Ureter (tissue), 1 donor: ENCODE measurements around the gene FNBP1. TPM values are rescaled to one million over a fixed set of nuclear protein-coding genes. Genes with fewer than 3 reads are reported as not detected.
"Not testable (repeated sequence)": the region's sequence is repeated elsewhere in the genome, so short reads cannot be mapped to it uniquely, and the experiment has no call there.

ENCODE experiments used
- DNase-seq: peaks from one replicate; pipeline ENCODE4 v3.0.0-alpha.2; 2020; ENCODE audit warnings: low spot score
- total RNA-seq: library from RNA; stranded (reverse); gene quantifications from one replicate; pipeline ENCODE4 v1.2.4, GENCODE V29; 2023
- donor health status: DM: yes; HTN: yes; CAD: no.

FNBP1 gene
- total RNA-seq, 1 donor from 2014 or later = 71.7 TPM

DNA sequence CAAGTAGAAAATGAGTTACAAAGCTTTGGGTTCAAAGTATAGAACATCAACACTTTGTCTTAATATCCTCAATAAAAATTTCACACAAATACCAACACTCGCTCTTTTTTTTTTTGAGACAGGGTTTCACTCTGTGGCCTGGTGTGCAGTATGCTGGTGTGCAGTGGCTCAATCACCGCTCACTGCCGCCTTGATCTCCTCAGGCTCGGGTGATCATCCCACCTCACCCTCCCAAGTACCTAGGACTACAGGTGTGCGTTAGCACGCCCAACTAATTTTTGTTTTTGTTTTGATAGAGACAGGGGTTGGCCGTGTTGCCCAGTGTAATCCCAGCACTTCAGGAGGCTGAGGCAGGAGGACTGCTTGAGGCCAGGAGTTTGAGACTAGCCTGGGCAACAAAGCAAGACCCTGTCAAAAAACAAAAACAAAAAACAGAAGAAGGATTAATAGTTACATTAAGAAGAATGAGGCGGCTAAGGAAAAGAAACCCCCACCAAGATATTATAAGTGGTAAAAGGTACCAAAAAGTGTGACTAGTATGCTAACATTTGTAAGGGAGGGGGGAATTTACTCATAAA is 20.3 kb downstream of the FNBP1 start:
- DNase-seq = no peak

DNA sequence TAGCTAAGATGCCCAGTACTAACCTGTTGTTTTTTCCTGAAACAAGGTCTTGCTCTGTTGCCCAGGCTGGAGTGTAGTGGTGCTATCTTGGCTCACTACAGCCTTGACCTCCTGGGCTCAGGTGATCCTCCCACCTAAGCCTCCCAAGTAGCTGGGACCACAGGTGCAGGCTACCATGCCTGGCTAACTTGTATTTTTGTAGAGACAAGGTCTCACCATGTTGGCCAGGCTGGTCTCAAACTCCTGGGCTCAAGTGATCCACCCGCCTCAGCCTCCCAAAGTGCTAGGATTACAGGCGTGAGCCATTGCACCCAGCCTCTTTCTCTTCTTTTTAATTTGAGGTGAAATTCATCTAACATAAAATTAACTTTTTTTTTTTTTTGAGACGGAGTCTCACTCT is 21.1 kb downstream of the FNBP1 start:
- not testable (repeated sequence) for DNase-seq

DNA sequence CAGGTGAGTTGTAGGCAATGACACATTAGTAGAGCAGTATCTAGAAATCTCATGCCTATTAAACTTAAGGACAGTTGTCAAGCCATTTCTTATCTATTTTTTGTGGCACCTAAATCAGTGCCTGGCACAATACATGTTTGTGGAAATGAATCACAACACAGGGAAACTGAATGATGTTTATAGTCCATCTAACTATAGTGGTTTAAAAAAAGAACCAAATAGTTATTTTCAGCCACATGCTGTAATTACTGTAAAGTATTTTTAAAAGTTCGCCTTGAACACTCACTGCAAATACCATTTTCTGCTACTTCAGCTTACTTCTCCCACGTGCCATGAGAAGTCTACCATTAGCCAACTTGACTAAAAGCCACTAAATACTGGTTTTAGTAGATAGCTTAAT is 21.9 kb downstream of the FNBP1 start:
- DNase-seq = no peak

DNA sequence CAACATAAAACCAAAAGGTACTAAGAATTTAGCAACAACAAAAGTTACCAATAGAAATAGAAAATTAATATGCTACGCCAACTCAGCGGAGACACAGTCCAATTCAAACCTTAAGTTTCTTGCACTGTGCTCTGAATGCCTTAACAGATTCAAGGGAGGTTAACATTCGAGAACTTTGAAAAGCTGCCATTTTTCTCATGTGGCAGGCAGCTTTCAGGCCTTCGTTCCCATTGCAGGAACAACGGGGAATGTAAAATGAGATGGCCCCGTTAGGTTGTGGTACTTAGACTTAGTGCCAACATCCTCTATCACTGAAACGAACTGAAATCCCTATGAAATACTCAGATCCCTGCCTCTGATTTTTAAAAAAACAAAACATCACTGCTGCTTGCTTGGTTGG is 22.4 kb downstream of the FNBP1 start:
- DNase-seq = no peak

DNA sequence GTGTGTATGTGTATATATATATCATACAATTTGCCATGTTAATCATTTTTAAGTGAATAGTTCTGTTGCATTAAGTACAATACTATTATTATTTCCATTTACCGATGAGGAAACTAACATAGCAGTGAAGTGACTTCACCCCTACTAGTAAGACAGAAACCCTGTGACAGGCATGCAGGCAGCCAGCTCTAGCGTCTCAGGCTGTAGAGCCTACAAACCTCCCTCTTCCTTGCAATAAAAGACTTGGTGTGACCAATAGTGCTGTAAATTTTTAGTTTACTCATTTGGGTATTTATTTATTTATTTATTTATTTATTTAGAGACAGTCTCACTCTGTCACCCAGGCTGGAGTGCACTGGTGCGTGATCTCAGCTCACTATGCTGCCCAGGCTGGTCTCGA is 24.7 kb downstream of the FNBP1 start:
- no peak for DNase-seq

DNA sequence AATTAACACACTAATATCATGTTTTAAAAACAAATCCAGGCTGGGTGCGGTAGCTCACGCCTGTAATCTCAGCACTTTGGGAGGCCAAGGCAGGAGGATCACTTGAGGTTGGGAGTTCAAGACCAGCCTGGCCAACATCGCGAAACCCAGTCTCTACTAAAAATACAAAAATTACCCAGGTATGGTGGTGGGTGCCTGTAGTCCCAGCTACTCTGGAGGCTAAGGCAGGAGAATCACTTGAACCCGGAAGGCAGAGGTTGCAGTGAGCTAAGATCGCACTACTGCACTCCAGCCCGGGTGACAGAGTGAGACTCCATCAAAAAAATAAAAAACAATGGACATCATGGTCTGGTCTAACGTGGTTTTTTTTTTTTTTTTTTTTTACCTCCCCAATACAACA is 25.5 kb downstream of the FNBP1 start:
- not testable (repeated sequence) for DNase-seq

DNA sequence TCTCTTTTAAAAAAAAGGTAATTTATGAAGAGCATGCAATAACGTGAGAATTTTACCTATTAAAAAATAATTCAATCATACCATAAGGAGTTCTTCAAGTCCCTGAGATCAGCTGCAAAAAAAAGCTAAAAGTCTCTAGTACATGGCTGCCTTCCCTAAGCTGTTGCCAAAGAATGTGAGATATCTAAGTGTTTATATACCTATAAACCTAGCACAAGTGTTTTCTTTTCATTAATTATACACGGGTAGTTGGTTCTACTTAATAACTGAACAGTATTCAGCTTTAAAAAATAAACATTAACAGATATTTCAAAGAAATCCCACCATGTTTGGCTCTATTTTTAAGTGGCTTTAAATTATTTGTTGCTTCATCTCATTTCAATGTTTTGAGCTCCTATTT is 25.9 kb downstream of the FNBP1 start:
- DNase-seq = no peak

DNA sequence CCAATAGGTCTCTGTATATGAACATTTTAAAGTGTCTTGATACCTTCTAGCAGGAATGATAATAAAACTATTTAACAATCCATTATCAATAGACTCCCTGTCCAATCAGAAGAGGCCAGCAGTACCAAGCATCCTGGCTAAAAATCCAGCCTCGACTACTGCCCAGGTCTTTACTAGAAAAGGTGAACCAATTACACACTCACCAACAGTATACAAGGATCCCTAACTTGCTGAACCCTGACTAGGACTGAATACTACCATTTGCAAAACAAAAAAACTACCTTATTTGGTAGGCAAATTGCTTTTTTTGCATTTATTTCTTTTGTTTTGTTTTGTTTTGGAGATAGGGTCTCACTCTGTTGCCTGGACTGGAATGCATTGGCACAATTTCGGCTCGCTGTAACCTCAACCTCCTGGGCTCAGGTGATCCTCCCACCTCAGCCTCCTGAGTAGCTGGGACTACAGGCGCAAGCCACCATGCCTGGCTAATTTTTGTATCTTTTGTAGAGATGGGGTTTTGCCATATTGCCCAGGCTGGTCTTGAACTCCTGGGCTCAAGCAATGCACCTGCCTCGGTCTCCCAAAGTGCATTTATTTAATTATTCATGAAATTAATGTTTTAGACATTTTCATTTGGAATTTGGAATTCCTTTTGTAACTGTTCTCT is 27.5 kb downstream of the FNBP1 start:
- DNase-seq = no peak

DNA sequence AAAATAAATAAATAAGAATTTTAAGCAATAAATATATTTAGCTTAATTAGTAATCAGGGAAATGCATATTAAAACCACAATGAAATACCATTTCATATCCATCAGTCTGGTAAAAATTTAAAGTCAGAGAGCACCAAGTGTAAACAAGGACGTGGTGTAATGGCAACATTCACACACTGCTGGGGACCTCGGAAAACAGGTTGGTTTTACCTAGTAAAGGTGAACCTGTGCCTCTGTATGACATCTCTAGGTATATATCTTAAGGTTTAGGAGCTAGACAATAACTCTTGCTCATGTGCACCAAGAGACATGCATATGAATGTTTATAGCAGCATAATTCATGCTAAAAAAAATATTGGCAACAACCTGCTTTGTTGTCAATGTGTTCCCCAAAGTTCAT is 29.7 kb downstream of the FNBP1 start:
- DNase-seq = no peak

DNA sequence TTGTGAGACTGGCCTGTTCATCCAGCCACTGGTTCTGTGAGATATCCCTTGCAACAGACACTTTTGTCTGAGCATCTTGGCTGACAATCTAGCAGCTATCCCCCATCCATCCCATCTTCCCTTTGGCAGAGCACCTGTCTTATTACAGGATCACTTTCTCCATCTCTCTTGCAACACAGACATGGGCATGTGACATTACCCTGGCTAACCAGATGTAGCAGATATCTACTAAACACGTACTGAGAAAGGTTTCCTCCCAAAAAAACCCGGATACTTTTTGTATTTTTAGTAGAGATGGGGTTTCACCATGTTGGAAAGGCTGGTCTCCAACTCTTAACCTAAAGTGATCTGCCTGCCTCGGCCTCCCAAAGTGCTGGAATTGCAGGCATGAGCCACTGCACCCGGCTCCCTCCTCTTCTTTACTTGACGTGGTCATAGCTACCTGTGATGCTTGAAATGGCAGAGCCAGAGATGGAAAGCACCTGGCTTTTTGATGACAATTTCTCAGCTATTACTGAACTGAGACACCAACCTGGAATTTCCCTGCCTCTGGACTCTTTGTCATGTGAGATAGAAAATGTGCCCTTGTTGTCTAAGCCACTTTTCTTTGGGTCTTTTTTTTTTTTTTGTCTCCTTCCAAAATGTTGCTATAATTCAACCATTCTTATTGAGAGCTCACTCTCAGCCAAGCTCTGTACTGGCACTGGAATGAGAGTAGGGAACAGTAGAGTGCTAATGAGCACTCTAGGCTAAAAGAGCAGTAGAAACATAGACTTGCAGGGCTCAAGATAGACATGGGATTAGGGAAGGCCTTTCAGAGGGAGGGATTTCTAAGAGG is 32.6 kb downstream of the FNBP1 start:
- DNase-seq = no peak

DNA sequence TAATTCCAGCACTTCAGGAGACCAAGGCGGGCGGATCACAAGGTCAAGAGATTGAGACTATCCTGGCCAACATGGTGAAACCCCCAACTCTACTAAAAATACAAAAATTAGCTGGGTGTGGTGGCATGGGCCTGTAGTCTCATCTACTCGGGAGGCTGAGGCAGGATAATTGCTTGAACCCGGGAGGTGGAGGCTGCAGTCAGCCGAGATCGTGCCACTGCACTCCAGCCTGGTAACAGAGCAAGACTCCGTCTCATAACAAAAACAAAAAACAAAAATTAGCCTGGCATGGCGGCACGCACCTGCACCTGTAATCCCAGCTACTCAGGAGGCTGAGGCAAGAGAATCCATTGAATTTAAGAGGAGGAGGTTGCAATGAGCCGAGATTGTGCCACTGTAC is 33.4 kb downstream of the FNBP1 start:
- DNase-seq = not testable (repeated sequence)

DNA sequence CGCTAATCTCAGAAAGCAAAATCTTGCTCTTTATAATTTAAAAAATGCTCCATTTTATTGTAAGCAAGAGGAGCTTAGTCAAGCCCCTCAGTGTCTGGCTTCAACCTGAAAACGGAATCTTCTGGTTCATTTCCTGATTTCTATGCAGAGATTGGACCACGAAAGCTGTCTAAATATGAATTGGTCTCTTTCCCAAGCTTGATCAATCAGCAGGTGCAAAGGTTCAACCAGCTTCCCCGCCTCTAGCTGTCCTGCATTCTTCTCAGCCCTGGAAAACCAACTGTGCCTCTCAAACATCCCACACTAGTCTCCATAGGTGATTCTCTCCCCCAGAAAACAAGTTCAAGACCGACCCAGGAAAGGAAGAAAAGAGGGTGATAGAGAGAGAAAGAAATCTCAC is 34.5 kb downstream of the FNBP1 start:
- no peak for DNase-seq

DNA sequence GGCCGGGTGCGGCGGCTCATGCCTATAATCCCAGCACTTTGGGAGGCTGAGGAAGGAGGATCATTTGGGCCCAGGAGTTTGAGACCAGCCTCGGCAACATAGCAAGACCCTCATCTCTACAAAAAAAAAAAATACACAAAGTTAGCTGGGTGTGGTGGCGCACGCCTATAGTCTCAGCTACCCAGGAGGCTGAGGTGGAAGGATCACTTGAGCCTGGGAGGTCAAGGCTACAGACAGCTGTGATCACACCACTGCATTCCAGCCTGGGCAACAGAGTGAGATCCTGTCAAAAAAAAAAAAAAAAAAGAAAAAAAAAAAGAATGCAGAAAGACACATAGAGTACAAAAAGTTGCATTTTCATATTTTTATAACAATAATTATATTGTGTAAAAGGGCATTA is 36.0 kb downstream of the FNBP1 start:
- not testable (repeated sequence) for DNase-seq

DNA sequence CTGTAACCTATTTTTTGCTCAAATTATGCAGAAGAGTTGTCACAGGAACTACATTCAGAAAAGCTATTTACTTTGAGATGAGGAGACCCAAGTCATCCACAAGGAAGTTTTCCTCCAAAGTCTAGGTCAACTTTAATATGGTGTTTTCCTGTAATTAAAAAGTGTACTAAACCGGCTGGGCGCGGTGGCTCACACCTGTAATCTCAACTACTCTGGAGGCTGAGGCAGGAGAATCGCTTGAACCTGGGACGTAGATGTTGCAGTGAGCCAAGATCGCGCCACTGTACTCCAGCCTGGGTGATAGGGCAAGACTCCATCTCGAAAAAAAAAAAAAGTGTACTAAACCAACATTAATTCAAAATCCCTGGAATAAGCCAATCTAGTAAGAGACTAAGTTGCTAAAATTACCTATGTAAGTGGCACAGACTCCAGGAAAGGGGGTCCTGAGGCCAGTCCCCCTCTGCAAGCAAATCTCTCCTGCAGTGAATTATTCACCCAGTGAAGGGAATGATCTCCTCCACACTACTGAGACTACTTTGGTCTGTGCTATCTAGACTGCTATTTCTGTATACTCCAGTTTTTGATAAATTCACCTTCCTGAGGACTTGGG is 38.9 kb downstream of the FNBP1 start:
- no peak for DNase-seq

DNA sequence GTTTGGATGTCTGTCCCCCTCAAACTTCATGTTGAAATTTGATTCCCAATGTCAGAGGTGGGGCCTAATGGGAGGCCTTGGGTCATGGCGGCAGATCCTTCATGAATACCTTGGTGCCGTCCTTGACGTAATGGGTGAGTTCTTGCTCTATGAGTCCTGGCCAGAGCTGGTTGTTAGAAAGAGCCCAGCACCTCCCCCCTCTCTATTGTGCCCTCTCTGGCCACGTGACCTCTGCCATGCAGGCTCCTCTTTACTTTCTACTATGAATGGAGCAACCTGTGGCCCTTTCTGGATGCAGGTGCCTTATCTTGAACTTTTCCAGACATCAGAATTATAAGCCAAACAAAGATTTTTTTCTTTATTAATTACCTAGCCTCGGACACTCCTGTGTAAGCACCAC is 40.7 kb downstream of the FNBP1 start:
- no peak for DNase-seq

DNA sequence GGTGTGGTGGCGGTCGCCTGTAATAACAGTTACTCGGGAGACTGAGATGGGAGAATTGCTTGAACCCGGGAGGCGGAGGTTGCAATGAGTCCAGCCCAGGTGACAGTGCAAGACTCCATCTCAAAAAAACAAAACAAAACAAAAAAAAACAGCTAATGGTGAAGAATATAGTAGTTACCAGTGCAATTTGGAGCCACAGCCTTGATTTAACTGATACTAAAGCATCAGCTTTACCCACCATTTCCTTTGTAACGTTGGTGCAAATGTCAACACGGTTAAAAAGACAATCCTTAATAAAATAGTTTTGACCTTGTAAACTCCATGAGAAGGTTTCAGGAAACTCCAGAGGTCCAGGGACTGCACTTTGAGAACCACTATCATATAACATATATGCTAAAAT is 41.8 kb downstream of the FNBP1 start:
- no peak for DNase-seq

DNA sequence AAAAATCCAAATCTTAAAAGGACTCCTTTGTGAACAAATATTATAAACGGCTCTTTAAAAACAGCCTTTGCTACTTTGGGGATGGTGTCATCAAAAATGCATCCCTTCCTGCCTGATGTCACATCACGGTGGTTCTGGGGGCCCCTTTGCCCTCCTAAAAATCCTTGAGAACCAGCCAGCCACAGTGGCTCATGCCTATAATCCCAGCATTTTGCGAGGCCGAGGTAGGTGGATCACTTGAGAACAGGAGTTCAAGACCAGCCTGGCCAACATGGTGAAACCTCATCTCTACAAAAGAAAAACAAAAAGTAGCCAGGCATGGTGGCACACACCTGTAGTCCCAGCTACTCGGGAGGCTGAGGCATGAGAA is 43.9 kb downstream of the FNBP1 start:
- no peak for DNase-seq

DNA sequence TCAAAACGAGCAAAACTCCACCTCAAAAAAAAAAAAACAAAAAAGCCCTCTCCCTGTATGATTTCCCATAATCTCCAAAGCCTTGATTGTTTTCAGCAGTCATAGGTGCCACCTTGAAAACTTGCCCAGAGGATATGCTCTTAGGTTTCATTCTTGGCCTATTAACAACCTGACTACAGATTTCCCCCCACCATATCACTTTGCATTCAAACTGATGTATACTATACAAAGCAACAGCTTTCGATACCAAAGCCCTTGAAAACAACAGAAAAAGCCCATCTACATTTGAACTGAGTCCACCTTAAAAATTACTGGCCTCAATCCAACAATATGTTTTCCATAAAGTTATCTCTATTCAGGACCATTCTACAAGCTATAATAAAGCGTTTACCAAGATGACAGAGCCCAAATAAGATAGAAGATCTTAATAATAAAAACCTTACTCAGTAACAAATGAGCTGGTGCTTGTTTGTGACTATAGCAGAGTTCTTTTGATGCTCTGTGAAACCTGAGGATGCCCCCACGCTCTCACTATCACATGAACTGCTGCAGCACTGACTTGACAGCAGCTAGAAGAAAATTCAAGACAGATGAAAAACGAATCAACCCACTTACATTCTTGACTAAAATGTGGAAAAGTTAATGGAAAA is 44.4 kb downstream of the FNBP1 start:
- no peak for DNase-seq

DNA sequence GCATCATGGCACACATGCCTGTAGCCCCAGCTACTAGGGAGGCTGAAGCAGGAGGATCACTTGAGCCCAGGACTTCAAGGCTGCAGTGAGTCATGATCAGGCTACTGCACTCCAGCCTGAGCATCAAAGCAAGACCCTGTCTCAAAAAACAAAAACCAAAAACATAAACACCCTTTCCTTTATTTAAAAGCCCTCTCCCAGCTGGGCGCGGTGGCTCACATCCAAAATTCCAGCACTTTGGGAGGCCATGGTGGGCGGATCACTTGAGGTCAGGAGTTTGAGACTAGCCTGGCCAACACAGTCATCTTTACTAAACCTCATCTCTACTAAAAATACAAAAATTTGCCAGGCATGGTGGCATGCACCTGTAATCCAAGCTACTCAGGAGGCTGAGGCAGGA is 45.3 kb downstream of the FNBP1 start:
- DNase-seq = not testable (repeated sequence)

DNA sequence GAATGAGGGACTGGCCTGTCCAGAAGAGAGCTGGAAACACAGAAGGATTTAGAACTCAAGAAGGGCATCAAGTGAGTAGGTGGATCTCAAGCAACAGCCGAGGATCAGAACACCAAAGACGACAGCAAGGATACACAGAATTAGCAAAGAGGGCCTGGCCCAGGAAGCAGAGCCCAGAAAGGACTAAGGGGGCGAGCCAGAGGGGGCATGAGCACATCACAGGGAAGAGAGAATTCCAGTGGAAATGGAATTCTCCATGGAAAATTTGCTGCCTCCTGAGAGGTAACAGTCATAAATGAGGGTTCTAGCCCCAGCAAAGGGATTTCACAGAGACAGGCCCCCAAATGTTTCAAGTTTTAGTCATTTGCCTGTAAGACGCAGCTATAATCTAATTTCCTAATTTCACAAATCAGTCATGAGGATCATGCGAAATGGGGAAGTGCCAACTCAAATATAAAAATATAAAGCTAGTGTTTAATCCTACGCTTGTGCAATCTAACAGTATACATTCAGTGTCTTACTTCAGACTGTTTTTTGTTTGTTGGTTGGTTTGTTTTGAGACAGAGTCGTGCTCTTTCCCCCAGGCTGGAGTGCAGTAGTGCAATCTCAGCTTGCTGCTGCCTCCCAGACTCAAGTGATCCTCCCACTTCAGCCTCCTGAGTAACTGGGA is 46.7 kb downstream of the FNBP1 start:
- DNase-seq = no peak

DNA sequence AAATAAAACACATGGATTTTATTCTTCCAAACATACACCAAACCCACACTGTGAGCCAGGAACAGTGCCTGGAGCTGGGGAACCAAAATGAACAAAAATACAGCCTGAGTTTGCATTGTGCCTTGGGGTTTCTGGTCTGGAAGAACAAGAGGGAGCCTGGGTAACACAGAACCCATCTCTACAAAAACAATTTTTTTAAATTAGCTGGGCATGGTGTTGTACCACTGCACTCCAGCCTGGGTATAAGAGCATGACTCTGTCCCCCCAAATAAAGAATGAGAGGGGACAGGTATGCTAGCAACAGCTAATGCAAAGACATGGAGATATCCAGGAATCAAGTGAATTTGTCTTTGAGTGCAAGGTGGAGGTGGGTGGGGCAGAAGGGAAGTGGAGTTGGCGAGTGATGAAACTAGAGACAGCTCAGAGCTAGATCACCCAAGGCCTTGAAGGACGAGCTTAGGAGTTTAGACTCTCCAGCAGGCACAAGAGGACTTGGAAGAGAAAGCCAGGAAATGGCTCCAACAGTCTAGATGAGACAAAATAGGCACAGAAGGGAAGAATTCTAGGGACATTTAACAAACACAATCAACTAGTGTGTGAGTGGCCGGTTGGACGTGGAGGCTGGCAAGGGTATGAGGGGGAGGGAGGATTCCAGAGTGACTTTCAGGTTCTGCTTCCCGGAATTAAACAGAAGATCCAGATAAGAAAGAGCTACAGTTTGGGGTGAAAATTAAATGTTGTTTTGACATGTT is 47.4 kb downstream of the FNBP1 start:
- DNase-seq = no peak
